Activated CD4-positive, CD25-positive, alpha-beta regulatory T cell (primary cell): ENCODE results near the gene PLEKHA6.

Experiments
- DNase-seq, 4 experiments: peaks; one replicate each; lab custom pipeline; 2025; lab: John Stamatoyannopoulos, UW

The PLEKHA6 gene

DNA sequence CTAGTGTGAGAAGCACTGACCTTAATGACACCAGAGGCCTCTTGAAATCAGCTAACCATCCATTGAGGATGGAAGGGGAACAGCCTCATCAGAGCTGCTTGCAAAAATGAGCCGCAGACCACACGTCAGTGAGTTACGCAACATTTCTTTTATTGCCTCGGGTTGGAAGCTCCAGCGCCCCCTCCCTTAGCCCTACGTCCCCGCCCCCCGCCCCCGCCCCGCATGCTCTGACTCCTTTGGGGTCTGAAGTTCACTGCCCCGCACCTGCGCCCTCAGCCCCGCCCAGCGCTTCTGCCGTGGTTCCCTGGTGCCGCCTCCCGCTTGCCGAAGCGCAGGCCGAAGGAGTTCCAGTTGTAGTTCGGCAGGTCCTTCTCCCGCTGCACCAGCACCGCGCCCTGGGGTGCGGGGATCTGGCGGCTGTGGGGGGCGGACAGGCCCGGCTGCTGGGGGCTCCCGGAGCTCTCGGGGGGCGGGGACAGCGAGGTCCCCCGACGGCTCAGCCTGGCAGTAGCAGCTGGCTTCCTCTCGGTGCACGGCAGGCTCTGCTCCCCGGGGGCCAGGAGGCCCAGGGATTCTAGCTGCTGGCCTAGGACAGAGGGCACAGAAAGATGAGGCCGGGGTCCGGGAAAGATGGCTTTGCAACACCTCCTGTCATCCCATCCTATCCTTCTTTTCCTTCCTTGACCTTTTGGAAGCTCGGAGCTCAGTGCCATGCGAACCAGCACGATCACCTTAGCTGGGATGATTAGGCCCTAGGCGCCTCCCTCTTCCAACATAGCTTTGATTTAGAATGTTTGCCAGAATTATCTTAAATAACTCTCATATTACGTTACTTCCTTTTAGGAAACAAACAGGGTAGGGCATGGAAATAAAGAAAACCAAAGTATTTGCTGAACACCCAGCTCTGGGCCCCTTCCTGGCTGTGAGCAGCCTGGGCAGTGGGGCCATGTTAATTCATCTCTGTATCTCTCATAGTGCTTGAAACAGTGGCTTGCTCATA, 169.2 kb downstream of the PLEKHA6 start:
- no peak for DNase-seq

- no peak for DNase-seq
Measured at GRCh38 chr1:204188959-204189639, 170.6 kb downstream of the PLEKHA6 start.

GRCh38 chr1:204186597-204186996, 173.1 kb downstream of the PLEKHA6 start:
- no peak for DNase-seq

DNA sequence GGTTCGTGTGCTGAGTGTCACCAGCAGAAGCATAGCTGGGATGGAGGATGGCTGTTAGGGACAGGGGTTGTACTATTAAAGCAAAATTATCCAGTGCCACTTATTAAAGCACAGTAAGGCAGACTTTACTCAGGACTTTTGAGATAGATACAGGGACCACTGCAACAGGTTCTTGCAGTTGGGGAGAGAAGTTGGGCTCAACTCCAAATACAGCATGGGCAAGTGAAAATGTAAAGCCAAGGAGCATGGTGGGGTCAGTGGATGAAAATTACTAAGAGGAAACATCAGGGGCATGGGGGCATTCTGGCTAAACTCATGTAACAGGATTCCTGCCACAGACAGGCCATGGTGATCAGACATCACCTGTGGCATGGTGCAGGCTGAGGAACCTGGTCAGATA, 178.6 kb downstream of the PLEKHA6 start:
- DNase-seq: no peak

DNA sequence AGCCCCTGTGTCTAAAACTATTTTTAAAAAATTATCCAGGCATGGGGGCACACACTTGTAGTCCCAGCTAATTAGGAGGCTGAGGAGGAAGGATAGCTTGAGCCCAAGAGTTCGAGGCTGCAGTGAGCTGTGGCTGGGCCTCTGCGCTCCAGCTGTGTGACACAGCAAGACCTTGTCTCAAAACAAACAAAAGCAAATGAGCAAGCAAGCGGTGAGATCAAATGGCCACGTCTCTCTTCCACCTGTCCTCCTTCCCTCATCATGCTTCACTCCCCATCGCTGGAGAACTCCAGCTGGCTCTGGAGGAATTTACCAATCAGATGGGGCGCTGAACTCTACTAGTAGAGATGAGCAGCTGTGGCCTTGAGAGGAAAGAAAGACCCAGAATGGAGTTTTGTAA, 179.6 kb downstream of the PLEKHA6 start:
- DNase-seq: no peak

DNA sequence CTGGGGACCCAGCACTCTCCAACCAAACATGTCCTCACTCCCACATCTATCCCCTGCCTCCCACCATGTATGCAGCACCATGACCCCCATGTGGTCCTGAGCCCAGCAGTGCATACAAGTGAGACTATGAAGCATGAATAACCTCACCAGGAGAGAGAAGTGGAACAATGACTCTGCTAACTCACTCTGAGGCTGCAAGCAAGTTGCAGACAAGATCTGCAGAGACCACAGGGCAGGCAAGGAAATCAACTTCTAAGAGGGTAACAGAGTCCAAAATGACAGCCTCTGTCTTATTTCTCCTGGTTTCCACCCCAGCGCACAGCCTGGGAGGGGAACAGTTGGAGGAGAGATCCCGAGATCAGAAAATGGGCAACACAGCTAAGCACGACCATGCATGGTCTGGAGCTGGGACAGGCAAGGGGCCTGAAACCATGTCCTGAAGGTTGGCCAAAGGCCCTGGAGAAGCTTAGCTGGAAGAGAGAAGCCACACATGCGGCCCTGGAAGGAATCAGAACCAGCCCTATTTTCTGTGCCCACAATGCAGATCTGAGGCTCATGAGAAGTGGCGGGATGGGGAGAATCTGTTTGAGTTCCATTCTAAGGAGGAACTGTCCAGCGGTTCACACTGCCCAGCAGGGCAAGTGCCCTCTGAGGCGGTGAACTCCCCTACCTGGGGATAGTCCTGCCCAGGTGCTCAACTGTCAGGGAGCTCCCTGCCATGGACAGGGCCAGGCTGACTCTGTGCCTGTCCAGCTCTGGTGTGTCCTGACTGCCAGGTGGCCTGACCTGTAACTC, 181.0 kb downstream of the PLEKHA6 start:
- no peak for DNase-seq

GRCh38 chr1:204177133-204177532, 182.6 kb downstream of the PLEKHA6 start:
- DNase-seq: no peak

DNA sequence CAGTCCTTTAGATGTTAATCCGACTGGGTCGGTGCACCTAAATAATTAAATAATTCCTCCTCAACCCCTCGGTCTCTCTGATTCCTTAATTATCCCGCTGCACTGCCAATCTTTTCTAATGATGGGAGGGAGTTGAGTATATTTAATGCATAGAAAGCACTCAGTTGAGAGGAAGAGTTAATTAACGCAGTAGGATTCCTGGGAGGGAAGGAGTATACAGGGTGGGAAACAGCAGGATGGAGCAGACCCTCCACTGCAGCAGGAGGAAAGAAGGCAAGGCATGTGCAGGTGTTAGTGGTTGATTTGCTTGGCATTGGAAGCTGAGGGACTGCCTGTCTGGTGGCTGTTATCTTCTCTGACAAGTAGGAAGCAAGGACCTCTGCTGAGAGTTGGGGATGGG, 183.7 kb downstream of the PLEKHA6 start:
- no peak for DNase-seq

- no peak for DNase-seq
Measured at GRCh38 chr1:204174958-204175357, 184.8 kb downstream of the PLEKHA6 start.

DNA sequence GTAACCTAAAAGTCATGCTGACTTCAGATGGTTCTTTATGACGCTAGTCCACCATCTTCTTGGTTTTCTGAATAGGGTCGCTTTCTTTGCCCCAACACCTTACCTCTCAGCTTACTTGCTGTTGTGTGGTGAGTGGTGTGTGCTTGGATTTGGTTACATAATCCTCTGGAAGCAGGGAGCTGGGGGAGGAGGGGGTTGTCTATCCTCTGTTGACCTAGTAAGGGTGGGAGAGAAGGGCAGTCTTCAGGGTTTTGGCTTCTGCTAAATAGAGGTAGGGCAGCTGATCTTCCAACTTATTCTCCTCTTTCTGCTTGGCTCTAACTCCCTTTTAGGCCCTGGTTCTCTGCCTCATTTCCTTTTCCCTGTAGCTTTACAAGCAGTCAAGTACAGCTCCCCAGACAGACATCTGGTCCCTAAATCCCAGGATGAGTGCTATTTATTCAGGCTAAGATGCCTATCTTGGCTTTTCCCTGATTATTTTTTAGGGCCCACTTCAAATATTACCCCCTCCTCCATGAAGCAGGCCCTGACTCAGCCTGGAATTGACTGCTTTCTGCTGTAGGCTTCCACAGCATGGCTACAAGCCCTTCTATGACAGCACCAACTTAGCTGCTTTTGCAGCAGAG, 187.2 kb downstream of the PLEKHA6 start:
- DNase-seq: no peak

- no peak for DNase-seq
Measured at GRCh38 chr1:204171751-204172178, 188.0 kb downstream of the PLEKHA6 start.

DNA sequence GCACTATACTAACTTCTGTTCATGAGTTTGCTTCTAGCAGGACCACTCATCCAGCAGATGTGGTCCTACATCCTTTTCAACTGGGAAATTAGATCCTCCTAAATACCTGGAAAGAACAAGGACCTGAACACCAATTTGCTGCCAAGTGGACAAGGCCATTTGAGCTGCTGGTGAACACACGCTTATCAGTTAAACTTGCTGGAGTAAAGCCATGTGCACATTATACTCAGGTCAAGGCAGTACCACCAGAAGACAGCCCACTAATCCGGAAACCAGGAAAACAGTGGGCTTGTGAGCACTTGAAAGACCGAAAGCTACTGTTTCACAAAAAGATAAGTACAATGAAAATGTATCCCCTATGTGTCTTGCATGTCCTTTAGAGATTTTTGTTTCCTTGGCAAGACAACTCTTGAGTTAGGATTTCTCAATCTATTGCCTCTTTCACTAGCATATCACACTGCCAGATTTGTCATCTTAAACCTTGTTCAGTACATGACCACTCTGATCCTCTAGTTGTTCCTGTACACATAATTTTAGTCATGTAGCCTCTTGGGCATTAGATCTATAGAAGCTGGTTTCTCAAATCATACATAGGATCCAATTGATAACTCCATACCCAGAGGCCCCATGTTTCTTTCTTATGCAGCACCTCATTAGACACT, 189.1 kb downstream of the PLEKHA6 start:
- DNase-seq: no peak

DNA sequence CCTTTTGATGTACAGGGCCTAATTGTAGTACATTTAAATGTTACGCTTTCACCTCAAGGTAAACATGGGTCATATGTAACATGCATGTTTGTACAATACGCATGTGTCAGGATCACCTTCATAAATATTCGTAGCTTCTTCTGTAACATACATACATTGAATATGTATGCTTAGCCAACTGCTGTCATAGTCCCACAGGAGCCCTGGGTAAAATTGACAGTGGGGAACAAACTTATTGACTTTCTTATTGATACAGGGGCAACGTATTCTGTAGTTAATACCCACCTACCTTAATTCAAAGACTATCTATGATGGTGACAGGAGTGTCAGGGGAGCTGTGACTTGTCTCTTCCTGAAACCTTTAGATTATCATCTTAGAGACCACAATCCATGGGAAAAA, 189.9 kb downstream of the PLEKHA6 start:
- no peak for DNase-seq
